ENCODE data around the gene COL17A1. TPM values are rescaled to one million over a fixed set of nuclear protein-coding genes. Genes with fewer than 3 reads are reported as not detected.

COL17A1 gene
- total and polyA plus RNA-seq, 2 experiments from 2014 or later: 1.1 to 1.3 TPM

DNA sequence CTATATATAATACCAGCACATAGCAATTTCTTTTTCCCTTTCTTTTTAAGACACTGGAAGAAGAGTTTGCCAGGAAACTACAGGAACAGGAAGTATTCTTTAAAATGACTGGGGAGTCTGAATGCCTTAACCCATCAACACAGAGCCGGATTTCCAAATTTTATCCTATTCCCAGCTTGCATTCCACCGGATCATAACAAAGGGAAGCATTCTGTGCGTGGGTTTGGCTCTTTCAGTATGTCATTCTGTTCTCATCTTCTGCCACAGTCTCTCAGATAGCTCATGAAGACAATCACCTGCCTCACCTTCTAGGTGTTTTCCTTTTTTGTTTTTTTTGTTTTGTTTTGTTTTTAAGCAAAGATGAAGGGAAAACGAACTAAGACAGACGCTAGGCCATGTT is 60.2 kb downstream of the COL17A1 start:
- H4K20me1 ChIP-seq (replicated peaks; ENCODE audit: insufficient read depth): no peaks in the 10 kb centered on the region
- Mint-ChIP-seq H3K36me3 (ENCODE audit: low read depth) (0 out of 3 replicates have a peak, but pooled peaks cover 5% of the 10 kb centered on the region), H3K4me1 (peaks cover 4% of the 10 kb centered on the region; the same call in 2 of the 3 replicates), H3K27me3 (ENCODE audit: insufficient read depth, low read depth, poor library complexity) (no peaks in the 10 kb centered on the region), H3K4me3 (no peak overlapping the region), H3K9me3 (no peaks in the 10 kb centered on the region), H3K27ac (no peak overlapping the region)
- TF ChIP-seq, protein P1, sequence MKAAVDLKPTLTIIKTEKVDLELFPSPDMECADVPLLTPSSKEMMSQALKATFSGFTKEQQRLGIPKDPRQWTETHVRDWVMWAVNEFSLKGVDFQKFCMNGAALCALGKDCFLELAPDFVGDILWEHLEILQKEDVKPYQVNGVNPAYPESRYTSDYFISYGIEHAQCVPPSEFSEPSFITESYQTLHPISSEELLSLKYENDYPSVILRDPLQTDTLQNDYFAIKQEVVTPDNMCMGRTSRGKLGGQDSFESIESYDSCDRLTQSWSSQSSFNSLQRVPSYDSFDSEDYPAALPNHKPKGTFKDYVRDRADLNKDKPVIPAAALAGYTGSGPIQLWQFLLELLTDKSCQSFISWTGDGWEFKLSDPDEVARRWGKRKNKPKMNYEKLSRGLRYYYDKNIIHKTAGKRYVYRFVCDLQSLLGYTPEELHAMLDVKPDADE (IDR thresholded peaks at IDR 0.05): no peak
- TF ChIP-seq POLR2AphosphoS5 (IDR thresholded peaks at IDR 0.05; ENCODE audit: low read depth): no peak
- no peak for TF ChIP-seq ZNF114 (CRISPR knock-in tag; IDR thresholded peaks at IDR 0.05)
- TF ChIP-seq EZH2phosphoT487 (IDR thresholded peaks at IDR 0.05; ENCODE audit: unreplicated experiment): no peak
- TF ChIP-seq, protein P2, sequence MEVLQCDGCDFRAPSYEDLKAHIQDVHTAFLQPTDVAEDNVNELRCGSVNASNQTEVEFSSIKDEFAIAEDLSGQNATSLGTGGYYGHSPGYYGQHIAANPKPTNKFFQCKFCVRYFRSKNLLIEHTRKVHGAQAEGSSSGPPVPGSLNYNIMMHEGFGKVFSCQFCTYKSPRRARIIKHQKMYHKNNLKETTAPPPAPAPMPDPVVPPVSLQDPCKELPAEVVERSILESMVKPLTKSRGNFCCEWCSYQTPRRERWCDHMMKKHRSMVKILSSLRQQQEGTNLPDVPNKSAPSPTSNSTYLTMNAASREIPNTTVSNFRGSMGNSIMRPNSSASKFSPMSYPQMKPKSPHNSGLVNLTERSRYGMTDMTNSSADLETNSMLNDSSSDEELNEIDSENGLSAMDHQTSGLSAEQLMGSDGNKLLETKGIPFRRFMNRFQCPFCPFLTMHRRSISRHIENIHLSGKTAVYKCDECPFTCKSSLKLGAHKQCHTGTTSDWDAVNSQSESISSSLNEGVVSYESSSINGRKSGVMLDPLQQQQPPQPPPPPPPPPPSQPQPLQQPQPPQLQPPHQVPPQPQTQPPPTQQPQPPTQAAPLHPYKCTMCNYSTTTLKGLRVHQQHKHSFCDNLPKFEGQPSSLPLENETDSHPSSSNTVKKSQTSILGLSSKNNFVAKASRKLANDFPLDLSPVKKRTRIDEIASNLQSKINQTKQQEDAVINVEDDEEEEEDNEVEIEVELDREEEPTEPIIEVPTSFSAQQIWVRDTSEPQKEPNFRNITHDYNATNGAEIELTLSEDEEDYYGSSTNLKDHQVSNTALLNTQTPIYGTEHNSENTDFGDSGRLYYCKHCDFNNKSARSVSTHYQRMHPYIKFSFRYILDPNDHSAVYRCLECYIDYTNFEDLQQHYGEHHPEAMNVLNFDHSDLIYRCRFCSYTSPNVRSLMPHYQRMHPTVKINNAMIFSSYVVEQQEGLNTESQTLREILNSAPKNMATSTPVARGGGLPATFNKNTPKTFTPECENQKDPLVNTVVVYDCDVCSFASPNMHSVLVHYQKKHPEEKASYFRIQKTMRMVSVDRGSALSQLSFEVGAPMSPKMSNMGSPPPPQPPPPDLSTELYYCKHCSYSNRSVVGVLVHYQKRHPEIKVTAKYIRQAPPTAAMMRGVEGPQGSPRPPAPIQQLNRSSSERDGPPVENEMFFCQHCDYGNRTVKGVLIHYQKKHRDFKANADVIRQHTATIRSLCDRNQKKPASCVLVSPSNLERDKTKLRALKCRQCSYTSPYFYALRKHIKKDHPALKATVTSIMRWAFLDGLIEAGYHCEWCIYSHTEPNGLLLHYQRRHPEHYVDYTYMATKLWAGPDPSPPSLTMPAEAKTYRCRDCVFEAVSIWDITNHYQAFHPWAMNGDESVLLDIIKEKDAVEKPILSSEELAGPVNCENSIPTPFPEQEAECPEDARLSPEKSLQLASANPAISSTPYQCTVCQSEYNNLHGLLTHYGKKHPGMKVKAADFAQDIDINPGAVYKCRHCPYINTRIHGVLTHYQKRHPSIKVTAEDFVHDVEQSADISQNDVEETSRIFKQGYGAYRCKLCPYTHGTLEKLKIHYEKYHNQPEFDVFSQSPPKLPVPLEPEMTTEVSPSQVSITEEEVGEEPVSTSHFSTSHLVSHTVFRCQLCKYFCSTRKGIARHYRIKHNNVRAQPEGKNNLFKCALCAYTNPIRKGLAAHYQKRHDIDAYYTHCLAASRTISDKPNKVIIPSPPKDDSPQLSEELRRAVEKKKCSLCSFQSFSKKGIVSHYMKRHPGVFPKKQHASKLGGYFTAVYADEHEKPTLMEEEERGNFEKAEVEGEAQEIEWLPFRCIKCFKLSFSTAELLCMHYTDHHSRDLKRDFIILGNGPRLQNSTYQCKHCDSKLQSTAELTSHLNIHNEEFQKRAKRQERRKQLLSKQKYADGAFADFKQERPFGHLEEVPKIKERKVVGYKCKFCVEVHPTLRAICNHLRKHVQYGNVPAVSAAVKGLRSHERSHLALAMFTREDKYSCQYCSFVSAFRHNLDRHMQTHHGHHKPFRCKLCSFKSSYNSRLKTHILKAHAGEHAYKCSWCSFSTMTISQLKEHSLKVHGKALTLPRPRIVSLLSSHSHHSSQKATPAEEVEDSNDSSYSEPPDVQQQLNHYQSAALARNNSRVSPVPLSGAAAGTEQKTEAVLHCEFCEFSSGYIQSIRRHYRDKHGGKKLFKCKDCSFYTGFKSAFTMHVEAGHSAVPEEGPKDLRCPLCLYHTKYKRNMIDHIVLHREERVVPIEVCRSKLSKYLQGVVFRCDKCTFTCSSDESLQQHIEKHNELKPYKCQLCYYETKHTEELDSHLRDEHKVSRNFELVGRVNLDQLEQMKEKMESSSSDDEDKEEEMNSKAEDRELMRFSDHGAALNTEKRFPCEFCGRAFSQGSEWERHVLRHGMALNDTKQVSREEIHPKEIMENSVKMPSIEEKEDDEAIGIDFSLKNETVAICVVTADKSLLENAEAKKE (CRISPR knock-in tag; IDR thresholded peaks at IDR 0.05): no peak
- no peak for TF ChIP-seq CREB1 (CRISPR knock-in tag; IDR thresholded peaks at IDR 0.05; ENCODE audit: low read depth)
- TF ChIP-seq STAT1 (IDR thresholded peaks at IDR 0.05; ENCODE audit: unreplicated experiment): no peak
- no peak for TF ChIP-seq ZNF331 (CRISPR knock-in tag; IDR thresholded peaks at IDR 0.05; ENCODE audit: low read depth)
- no peak for TF ChIP-seq EZH2 (IDR thresholded peaks at IDR 0.05; ENCODE audit: low read depth, unreplicated experiment)
- no peak for TF ChIP-seq NANOG (IDR thresholded peaks at IDR 0.05; ENCODE audit: borderline replicate concordance)
- TF ChIP-seq, protein P3, sequence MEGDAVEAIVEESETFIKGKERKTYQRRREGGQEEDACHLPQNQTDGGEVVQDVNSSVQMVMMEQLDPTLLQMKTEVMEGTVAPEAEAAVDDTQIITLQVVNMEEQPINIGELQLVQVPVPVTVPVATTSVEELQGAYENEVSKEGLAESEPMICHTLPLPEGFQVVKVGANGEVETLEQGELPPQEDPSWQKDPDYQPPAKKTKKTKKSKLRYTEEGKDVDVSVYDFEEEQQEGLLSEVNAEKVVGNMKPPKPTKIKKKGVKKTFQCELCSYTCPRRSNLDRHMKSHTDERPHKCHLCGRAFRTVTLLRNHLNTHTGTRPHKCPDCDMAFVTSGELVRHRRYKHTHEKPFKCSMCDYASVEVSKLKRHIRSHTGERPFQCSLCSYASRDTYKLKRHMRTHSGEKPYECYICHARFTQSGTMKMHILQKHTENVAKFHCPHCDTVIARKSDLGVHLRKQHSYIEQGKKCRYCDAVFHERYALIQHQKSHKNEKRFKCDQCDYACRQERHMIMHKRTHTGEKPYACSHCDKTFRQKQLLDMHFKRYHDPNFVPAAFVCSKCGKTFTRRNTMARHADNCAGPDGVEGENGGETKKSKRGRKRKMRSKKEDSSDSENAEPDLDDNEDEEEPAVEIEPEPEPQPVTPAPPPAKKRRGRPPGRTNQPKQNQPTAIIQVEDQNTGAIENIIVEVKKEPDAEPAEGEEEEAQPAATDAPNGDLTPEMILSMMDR (conservative IDR thresholded peaks at IDR 0.05; ENCODE audit: low read depth in 2 of 2): no peak
- TF ChIP-seq JUNB (IDR thresholded peaks at IDR 0.05; ENCODE audit: unreplicated experiment): no peak
- TF ChIP-seq, protein P4, sequence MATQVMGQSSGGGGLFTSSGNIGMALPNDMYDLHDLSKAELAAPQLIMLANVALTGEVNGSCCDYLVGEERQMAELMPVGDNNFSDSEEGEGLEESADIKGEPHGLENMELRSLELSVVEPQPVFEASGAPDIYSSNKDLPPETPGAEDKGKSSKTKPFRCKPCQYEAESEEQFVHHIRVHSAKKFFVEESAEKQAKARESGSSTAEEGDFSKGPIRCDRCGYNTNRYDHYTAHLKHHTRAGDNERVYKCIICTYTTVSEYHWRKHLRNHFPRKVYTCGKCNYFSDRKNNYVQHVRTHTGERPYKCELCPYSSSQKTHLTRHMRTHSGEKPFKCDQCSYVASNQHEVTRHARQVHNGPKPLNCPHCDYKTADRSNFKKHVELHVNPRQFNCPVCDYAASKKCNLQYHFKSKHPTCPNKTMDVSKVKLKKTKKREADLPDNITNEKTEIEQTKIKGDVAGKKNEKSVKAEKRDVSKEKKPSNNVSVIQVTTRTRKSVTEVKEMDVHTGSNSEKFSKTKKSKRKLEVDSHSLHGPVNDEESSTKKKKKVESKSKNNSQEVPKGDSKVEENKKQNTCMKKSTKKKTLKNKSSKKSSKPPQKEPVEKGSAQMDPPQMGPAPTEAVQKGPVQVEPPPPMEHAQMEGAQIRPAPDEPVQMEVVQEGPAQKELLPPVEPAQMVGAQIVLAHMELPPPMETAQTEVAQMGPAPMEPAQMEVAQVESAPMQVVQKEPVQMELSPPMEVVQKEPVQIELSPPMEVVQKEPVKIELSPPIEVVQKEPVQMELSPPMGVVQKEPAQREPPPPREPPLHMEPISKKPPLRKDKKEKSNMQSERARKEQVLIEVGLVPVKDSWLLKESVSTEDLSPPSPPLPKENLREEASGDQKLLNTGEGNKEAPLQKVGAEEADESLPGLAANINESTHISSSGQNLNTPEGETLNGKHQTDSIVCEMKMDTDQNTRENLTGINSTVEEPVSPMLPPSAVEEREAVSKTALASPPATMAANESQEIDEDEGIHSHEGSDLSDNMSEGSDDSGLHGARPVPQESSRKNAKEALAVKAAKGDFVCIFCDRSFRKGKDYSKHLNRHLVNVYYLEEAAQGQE (IDR thresholded peaks at IDR 0.05; ENCODE audit: unreplicated experiment): no peak
- no peak overlapping the region for H3K27ac ChIP-seq (ENCODE audit: low read depth)
- H3F3A ChIP-seq (replicated peaks; ENCODE audit: low read depth): no peaks in the 10 kb centered on the region
- DNase-seq (ENCODE audit: low spot score) (no peak), ATAC-seq (no peak)
- 0 out of 2 replicates have a peak, but pooled peaks cover 3% of the 10 kb centered on the region for H3K4me1 ChIP-seq (ENCODE audit: insufficient read depth)
- H3K4me3 ChIP-seq: no peak overlapping the region
- H3K79me2 ChIP-seq (replicated peaks; ENCODE audit: insufficient read depth): no peaks in the 10 kb centered on the region
- no peaks in the 10 kb centered on the region for H3K9me2 ChIP-seq (ENCODE audit: insufficient read depth)
- no peaks in the 10 kb centered on the region for H3K27me3 ChIP-seq (ENCODE audit: insufficient read depth)
- H2AFZ ChIP-seq: no peak overlapping the region
- H3K36me3 ChIP-seq (ENCODE audit: insufficient read depth): no peaks in the 10 kb centered on the region
- H3K4me2 ChIP-seq: no peak overlapping the region
